ENCODE results near the gene SUN1.

Gene SUN1

DNA sequence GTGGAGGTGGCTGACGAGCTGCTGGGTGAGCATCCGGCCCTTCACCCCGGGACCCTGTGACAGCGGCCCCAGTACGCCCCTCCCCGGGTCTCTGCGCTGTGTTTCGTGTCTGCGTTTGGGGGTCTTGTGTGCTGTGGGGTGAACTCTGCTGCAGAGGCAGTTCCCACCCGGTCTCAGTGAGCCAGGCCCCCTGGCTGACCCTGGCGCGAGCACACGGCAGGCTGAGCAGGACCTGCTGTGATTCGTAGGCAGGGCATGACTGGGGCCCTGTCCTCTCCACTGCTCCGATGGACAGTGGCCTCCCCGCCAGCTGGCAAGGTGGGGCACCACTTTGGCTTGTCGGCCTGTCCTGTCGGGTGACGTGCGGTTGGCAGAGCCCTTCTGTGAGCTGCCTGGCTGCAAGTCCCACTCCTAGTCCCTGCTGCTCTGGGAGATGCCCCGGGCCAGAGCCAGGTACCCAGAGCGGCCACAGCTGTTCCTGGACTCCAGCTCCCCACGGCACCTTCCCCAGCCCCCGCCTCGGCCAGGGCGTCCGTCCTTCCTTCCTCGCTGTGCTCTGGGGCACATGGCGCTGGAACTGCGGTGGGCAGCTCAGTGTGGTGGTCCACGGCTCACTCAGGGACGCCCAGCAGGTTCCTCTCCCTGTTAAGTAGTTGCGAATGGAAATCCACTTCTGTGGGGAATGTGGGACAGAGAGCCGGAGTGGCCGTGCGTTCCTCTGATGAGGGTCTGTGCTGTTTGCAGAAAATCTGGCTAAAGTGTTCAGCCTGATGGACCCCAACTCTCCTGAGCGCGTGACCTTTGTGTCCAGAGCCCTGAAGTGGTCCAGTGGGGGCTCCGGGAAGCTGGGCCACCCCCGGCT is 54.6 kb downstream of the SUN1 start:
- WGBS, 2 experiments (ENCODE audit: insufficient coverage in 2 of 2) = 96 to 98% methylated on average over 33 to 36 of the region's 40 CpGs
- peaks cover 35% of the 10 kb centered on the region for H3K36me3 ChIP-seq (ENCODE audit: control insufficient read depth, insufficient read depth, low read length)
- H3K27ac ChIP-seq (ENCODE audit: low read depth, low read length, severe bottlenecking) = no peak overlapping the region
- H3K4me3 ChIP-seq (ENCODE audit: extremely low read depth, insufficient read depth, low read length, poor library complexity, severe bottlenecking) = no peak overlapping the region
- H3K4me1 ChIP-seq (ENCODE audit: control insufficient read depth, insufficient read depth, low read length, poor library complexity, severe bottlenecking) = peaks cover 14% of the 10 kb centered on the region
- H3K9me3 ChIP-seq (ENCODE audit: control insufficient read depth, low read length) = no peaks in the 10 kb centered on the region

GRCh38 chr7:887488-887820 is 55.2 kb downstream of the SUN1 start:
- no peak overlapping the region for H3K27ac ChIP-seq (ENCODE audit: low read depth, low read length, severe bottlenecking)
- peaks cover 14% of the 10 kb centered on the region for H3K4me1 ChIP-seq (ENCODE audit: control insufficient read depth, insufficient read depth, low read length, poor library complexity, severe bottlenecking)
- H3K9me3 ChIP-seq (ENCODE audit: control insufficient read depth, low read length) = no peaks in the 10 kb centered on the region
- 94 to 97% methylated on average over 18 of the region's 18 CpGs for WGBS, 2 experiments (ENCODE audit: insufficient coverage in 2 of 2)
- H3K36me3 ChIP-seq (ENCODE audit: control insufficient read depth, insufficient read depth, low read length) = peaks cover 40% of the 10 kb centered on the region
- no peak overlapping the region for H3K4me3 ChIP-seq (ENCODE audit: extremely low read depth, insufficient read depth, low read length, poor library complexity, severe bottlenecking)

DNA sequence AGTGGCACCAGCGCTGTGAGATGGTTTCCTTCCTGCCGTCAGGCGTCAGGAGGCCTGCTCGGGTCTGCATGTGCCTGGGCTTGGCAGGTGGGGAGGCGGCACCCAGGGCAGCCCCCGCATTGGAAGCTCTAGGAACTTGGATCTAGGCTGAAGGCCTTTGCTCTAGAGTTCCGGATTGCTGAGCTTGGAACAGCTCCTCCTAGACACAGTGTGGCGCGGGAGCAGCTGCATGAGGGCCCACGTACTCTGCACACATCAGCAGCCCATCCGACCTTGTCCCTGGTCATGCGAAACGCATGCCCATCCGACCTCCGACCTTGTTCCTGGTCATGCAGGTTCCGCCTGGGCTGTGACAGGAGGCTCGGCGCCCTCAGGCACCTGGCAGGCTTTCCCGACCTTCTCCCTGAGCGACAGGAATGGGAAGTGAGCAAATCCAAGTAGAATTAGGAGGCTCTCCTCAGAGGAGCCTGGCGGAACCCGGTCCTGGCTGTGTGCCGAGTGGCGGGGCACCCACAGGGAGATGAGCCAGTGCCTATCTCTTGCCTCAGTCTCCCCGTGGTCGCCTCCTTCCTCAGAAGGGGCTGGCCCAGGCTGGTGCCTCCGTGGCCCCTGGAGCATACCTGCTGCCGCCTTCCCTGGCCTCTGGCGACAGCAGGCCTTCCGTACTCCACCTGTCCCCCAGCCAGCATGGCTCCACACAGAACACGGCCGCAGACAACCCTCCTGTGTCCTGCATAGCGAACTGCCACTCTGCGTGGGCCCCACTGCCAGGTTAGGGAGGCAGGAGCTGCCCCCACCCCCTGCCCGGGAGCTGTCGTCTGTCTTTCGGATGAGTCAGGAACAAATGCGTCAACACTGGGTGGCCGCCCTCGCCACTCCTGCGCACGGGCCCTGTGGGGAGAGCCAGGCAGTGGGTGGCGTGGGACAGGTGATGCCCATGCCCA is 56.1 kb downstream of the SUN1 start:
- Histone ChIP-seq H3K9me3 (ENCODE audit: control insufficient read depth, low read length) (no peaks in the 10 kb centered on the region), H3K27ac (ENCODE audit: low read depth, low read length, severe bottlenecking) (no peak overlapping the region), H3K4me3 (ENCODE audit: extremely low read depth, insufficient read depth, low read length, poor library complexity, severe bottlenecking) (no peak overlapping the region), H3K4me1 (ENCODE audit: control insufficient read depth, insufficient read depth, low read length, poor library complexity, severe bottlenecking) (peaks cover 11% of the 10 kb centered on the region), H3K36me3 (ENCODE audit: control insufficient read depth, insufficient read depth, low read length) (peaks cover 49% of the 10 kb centered on the region)
- 91 to 94% methylated on average over 33 to 41 of the region's 43 CpGs for WGBS, 2 experiments (ENCODE audit: insufficient coverage in 2 of 2)

DNA sequence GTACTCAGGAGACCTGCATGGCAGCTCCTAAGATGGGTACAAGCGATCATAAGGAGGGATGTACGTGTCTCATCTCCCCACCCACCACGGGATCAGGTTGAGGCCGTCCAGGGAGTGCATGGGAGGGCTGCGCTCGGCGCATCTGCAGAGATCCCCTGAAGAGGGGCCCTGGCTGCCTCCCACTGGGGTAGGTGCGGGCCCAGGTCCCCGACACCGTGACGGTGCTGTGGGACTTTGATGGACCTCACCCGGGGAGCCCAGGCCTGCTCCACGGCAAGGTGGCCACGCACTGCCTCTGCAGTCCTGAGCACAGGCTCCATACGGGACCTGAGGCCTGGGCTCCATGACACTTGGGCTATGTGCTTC is 56.7 kb downstream of the SUN1 start:
- Histone ChIP-seq H3K4me1 (ENCODE audit: control insufficient read depth, insufficient read depth, low read length, poor library complexity, severe bottlenecking) (peaks cover 5% of the 10 kb centered on the region), H3K27ac (ENCODE audit: low read depth, low read length, severe bottlenecking) (no peak overlapping the region), H3K4me3 (ENCODE audit: extremely low read depth, insufficient read depth, low read length, poor library complexity, severe bottlenecking) (no peak overlapping the region), H3K9me3 (ENCODE audit: control insufficient read depth, low read length) (no peaks in the 10 kb centered on the region), H3K36me3 (ENCODE audit: control insufficient read depth, insufficient read depth, low read length) (peaks cover 55% of the 10 kb centered on the region)
- WGBS, 2 experiments (ENCODE audit: insufficient coverage in 2 of 2) = 85 to 89% methylated on average over 13 to 15 of the region's 15 CpGs

- H3K36me3 ChIP-seq (ENCODE audit: control insufficient read depth, insufficient read depth, low read length) = peaks cover 58% of the 10 kb centered on the region
- 93 to 98% methylated on average over 3 to 5 of the region's 18 CpGs for WGBS, 2 experiments (ENCODE audit: insufficient coverage in 2 of 2)
- H3K4me3 ChIP-seq (ENCODE audit: extremely low read depth, insufficient read depth, low read length, poor library complexity, severe bottlenecking) = no peak overlapping the region
Measured at GRCh38 chr7:889391-889790, 57.1 kb downstream of the SUN1 start.

DNA sequence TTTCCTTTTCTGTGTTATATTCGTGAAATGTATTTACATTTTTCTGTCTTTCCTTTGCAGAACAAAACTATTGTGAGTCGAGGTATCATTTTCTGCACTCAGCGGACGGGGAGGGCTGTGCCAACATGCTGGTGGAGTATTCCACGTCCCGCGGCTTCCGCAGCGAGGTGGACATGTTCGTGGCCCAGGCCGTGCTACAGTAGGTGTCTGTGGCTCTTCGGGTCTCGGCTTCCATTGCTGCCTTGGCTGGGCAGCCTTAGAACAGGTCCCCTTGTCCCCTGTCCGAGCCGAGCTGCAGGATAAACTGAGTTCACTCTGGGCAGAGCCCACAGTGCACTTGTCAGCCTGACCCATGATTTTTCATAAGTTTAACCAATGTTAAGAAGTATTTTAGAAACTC is 58.6 kb downstream of the SUN1 start:
- Histone ChIP-seq H3K4me1 (ENCODE audit: control insufficient read depth, insufficient read depth, low read length, poor library complexity, severe bottlenecking) (no peaks in the 10 kb centered on the region), H3K27ac (ENCODE audit: low read depth, low read length, severe bottlenecking) (no peak overlapping the region), H3K9me3 (ENCODE audit: control insufficient read depth, low read length) (no peaks in the 10 kb centered on the region), H3K36me3 (ENCODE audit: control insufficient read depth, insufficient read depth, low read length) (peaks cover 72% of the 10 kb centered on the region), H3K4me3 (ENCODE audit: extremely low read depth, insufficient read depth, low read length, poor library complexity, severe bottlenecking) (no peak overlapping the region)
- 90 to 96% methylated on average over 13 to 15 of the region's 15 CpGs for WGBS, 2 experiments (ENCODE audit: insufficient coverage in 2 of 2)

More at GRCh38 chr7:889391-889790, 57.1 kb downstream of the SUN1 start:
- H3K4me1 ChIP-seq (ENCODE audit: control insufficient read depth, insufficient read depth, low read length, poor library complexity, severe bottlenecking) = peaks cover 1% of the 10 kb centered on the region
- H3K27ac ChIP-seq (ENCODE audit: low read depth, low read length, severe bottlenecking) = no peak overlapping the region
- no peaks in the 10 kb centered on the region for H3K9me3 ChIP-seq (ENCODE audit: control insufficient read depth, low read length)

GRCh38 chr7:891291-891690 is 59.0 kb downstream of the SUN1 start:
- no peak overlapping the region for H3K4me3 ChIP-seq (ENCODE audit: extremely low read depth, insufficient read depth, low read length, poor library complexity, severe bottlenecking)
- H3K27ac ChIP-seq (ENCODE audit: low read depth, low read length, severe bottlenecking) = no peak overlapping the region
- H3K4me1 ChIP-seq (ENCODE audit: control insufficient read depth, insufficient read depth, low read length, poor library complexity, severe bottlenecking) = no peaks in the 10 kb centered on the region
- 97 to 98% methylated on average over 29 of the region's 29 CpGs for WGBS, 2 experiments (ENCODE audit: insufficient coverage in 2 of 2)
- no peaks in the 10 kb centered on the region for H3K9me3 ChIP-seq (ENCODE audit: control insufficient read depth, low read length)
- peaks cover 75% of the 10 kb centered on the region for H3K36me3 ChIP-seq (ENCODE audit: control insufficient read depth, insufficient read depth, low read length)

DNA sequence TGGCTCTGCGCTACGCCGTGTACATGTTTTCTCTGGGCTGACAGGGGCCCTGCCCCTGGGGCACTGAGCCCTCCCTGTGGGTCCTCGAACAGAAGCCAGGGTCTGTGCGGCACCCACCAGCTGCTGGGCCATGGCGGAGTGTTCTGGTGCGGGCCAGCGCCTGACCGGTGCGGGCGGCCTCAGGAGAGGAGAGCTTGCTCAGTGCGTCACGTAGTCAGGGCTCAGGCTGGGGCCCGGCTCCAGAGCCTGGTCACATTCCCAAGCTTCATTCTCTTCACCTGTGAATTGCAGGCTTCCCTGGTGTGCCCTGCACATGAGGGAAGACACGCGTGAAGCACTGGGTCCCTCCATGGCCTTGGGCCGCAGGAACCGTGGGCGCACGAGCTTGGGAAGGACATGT is 59.5 kb downstream of the SUN1 start:
- H3K27ac ChIP-seq (ENCODE audit: low read depth, low read length, severe bottlenecking) = no peak overlapping the region
- no peak overlapping the region for H3K4me3 ChIP-seq (ENCODE audit: extremely low read depth, insufficient read depth, low read length, poor library complexity, severe bottlenecking)
- H3K4me1 ChIP-seq (ENCODE audit: control insufficient read depth, insufficient read depth, low read length, poor library complexity, severe bottlenecking) = no peaks in the 10 kb centered on the region
- WGBS, 2 experiments (ENCODE audit: insufficient coverage in 2 of 2) = 95 to 97% methylated on average over 20 of the region's 20 CpGs
- no peaks in the 10 kb centered on the region for H3K9me3 ChIP-seq (ENCODE audit: control insufficient read depth, low read length)
- peaks cover 74% of the 10 kb centered on the region for H3K36me3 ChIP-seq (ENCODE audit: control insufficient read depth, insufficient read depth, low read length)

- no peak overlapping the region for H3K27ac ChIP-seq (ENCODE audit: low read depth, low read length, severe bottlenecking)
- H3K36me3 ChIP-seq (ENCODE audit: control insufficient read depth, insufficient read depth, low read length) = peaks cover 69% of the 10 kb centered on the region
- H3K9me3 ChIP-seq (ENCODE audit: control insufficient read depth, low read length) = no peaks in the 10 kb centered on the region
- no peaks in the 10 kb centered on the region for H3K4me1 ChIP-seq (ENCODE audit: control insufficient read depth, insufficient read depth, low read length, poor library complexity, severe bottlenecking)
- H3K4me3 ChIP-seq (ENCODE audit: extremely low read depth, insufficient read depth, low read length, poor library complexity, severe bottlenecking) = no peak overlapping the region
- WGBS, 2 experiments (ENCODE audit: insufficient coverage in 2 of 2) = 98 to 100% methylated on average over 6 to 25 of the region's 48 CpGs
Measured at GRCh38 chr7:892648-893593, 60.6 kb downstream of the SUN1 start.

DNA sequence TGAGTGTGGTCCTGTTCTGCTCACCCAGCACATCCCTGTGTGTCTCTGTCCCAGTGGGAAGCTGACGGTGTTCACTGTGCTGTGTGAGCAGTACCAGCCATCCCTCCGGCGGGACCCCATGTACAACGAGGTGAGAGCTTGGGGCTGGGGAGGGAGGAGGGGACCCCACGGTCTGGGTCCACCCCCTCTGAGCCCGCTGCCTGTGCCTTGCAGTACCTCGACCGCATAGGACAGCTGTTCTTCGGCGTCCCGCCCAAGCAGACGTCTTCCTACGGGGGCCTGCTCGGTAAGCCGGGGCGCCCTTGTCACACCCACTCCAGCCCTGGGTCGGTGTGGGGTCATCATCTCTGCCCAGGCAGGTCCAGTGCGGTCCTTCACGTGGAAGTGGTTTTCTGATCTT is 61.4 kb downstream of the SUN1 start:
- 92 to 98% methylated on average over 15 to 19 of the region's 19 CpGs for WGBS, 2 experiments (ENCODE audit: insufficient coverage in 2 of 2)
- Histone ChIP-seq H3K9me3 (ENCODE audit: control insufficient read depth, low read length) (no peaks in the 10 kb centered on the region), H3K4me1 (ENCODE audit: control insufficient read depth, insufficient read depth, low read length, poor library complexity, severe bottlenecking) (no peaks in the 10 kb centered on the region), H3K27ac (ENCODE audit: low read depth, low read length, severe bottlenecking) (no peak overlapping the region), H3K36me3 (ENCODE audit: control insufficient read depth, insufficient read depth, low read length) (peaks cover 65% of the 10 kb centered on the region), H3K4me3 (ENCODE audit: extremely low read depth, insufficient read depth, low read length, poor library complexity, severe bottlenecking) (no peak overlapping the region)

All from mesodermal cell (in vitro differentiated cells).